HG02981 (cell line): ENCODE results near the gene HOXB4.

Source experiments
- ATAC-seq: cut with Tn5 transposase; IDR thresholded peaks from one replicate; pipeline ENCODE4 v1.9.1; 2021; ENCODE audit warnings: mild to moderate bottlenecking, moderate library complexity; ENCODE audit not compliant: unreplicated experiment

HOXB4 gene

GRCh38 chr17:48549914-48550501, 28.1 kb downstream of the HOXB4 start:
- no peak for ATAC-seq

DNA sequence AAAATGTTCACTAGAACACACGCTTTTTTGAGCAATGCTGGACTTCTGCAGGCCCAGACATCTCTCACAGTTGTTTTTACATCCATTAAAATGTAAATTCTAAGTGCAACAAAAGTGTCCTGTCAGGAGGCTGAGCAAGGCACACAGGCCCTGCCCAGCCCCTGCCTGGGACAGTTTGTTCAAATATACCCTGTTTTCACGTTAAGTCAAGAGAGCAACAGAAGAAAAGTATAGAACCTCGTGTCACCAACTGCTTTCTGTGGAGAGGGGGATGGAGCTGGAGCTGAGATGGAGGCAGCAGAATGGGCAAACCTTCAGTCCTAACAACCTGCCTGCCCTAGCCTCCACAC, 28.9 kb downstream of the HOXB4 start:
- no peak for ATAC-seq

GRCh38 chr17:48548523-48549280, 29.4 kb downstream of the HOXB4 start:
- ATAC-seq: no peak

- ATAC-seq: no peak
These were observed 30.2 kb downstream of the HOXB4 start for GRCh38 chr17:48547808-48548522.

DNA sequence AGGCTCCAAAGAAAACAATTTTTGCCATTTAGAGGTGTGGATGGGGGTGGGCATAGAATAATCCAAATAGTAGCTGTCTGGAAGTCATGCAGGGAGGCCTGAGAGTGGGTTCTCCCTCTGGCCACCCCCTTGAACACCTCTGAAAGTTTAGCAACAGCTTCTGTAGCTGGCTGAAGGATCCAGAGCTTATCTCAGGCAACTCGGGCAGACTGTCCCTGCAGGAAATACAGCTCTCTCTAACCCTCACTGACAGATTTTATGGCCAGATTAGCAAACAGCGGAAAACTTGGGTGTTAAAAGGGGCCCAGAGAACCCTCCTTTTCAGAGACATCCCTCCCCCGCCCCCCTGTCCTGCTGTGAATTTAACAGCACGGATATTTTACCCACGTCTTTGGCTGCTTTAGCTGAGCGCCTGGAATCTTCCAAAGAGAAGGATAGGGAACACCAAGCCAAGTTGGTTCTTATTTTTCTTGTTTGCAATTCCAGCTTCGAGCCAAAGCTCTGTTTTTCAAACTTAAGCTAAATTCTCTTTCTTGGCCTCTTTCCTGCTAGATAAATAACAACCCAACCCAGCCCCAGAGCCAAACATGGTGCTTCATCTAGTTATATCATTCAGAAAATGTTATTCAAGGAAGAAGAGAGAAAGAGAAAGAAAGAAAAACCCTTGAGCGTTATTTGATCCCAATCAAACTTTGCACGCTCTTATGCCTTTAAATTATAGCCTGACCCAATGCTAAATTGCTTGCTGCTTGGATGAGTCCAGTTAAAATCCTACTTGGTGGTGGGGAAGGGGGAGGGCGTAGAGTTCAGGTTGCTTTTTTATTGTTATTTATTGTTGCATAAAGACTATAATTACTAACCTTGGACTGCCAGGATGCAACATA, 31.0 kb downstream of the HOXB4 start:
- no peak for ATAC-seq

DNA sequence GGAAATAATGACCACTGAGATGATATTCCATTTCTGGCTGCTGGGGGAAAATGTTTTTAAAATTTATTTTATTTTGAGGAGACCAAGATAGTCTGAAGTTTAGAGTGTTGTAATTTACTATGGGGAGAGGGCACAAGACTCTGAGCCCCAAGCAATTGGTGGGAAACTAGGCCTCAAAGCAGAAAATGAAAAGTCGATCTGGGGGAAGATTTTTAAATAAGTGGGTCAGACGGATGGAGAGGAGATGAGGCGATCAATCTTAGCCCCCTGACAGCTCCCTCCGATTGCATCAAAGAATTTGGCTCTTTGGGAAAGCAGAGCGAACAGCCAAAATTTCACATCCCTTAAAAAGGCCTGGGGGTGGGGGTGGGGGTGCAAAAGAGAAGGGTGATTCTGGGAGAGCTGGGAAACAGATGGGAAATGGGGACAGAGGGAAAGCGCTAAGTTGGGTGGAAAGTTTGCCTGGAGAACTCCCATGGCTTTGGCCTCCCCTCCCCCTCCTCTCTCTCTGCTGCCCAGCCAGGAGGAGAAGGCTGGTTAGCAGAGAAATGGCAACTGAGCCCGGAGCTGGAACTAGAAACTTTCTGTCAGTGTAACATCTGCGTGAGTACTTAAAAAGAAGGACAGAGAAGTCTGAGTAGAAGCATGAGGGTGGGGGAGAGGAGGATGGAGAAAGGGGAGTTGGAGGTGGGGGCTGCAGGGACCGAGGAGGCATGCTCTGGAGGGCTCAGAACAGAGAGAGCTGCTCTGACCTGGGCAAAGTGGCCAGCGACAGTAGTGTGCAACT, 31.8 kb downstream of the HOXB4 start:
- ATAC-seq: no peak

GRCh38 chr17:48545539-48545938, 32.6 kb downstream of the HOXB4 start:
- ATAC-seq: no peak

DNA sequence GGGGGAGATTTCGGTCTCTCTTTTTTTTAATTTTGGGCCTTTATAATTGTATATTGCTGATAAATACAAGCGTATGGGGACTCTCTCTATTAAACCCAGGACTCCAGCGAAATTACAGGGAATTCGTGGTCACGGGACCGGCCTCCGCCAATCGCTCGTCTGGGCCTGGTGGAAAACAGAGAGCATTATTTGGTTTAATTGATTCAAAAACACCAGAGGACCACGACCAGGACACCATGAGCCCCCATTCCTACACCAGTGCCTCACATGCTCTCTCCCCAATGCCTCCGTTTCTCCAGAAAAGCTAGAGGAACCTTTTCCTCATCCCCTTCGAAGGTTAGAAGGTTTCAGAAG, 33.2 kb downstream of the HOXB4 start, which contains the start of gene HOXB2:
TSS of gene HOXB2 (minus strand) at position 88 of the 354 bp plus-strand sequence. CDS start 198 bp downstream, outside the sequence.
- ATAC-seq: no peak

DNA sequence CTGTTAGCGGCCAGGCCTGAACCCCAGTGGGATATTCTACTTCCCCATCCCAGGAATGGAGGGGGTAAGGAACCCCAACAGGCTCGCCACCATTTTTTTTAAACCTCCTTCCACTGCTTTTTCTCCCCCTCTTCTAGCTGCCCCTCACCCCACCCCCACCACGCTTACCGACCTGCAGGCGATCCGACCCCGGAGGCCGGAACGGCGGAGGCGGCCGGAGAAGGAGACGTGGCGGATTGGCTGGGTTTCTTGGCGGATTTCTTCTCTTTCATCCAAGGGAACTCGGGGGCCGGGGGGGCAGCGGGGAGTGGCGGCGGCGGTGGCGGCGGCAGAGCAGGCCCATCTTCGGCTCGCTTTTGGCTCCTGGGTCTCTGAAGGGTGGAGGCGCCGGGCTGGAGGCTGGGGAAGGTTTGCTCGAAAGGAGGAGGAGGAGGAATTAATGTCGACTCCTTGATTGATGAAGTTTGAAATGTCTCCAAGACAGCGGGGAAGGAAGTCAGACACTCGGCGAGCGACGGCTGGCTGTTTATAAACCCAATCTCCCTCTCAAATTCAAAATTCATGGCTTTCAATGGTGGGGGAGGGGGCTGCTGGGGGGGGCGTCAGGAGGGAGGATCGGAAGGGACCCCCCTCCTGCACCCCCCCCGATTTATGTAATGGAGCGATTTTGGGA, 33.7 kb downstream of the HOXB4 start:
- ATAC-seq: no peak

- ATAC-seq: no peak
These were observed 34.2 kb downstream of the HOXB4 start for GRCh38 chr17:48543854-48544348.

DNA sequence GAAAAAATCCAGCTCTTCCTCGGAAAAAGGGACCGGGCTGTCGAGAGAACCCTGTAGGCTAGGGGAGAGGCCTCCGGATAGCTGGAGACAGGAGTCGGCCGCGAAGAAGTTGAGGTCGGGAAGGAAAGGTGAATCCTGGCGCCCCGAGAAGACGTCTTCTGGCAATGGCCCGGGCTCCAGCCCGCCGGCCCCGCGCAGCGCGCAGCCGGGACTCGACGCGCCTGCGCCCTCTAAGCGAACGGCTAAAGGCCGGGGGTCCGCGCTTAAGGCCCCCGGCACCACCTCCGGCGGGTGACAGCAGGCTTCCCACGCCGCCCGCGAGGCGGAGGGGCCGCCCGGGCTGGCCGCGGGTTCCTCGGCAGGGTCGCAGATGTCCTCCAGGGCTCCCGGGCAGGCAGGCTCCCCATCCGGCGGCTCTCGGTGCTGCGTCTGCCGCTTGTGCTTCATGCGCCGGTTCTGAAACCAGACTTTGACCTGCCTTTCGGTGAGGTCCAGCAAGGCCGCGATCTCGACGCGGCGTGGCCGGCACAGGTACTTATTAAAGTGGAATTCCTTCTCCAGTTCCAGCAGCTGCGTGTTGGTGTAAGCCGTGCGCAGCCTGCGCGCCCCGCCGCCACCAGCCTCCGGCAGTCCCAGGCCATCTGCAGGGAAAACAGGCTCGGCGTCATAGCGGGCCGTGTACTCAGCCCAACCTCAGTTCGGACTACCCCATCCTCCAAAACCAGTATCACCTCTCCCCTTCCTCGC, 34.9 kb downstream of the HOXB4 start:
- ATAC-seq: no peak

- ATAC-seq: no peak
These were observed 35.4 kb downstream of the HOXB4 start for GRCh38 chr17:48542698-48543106.

DNA sequence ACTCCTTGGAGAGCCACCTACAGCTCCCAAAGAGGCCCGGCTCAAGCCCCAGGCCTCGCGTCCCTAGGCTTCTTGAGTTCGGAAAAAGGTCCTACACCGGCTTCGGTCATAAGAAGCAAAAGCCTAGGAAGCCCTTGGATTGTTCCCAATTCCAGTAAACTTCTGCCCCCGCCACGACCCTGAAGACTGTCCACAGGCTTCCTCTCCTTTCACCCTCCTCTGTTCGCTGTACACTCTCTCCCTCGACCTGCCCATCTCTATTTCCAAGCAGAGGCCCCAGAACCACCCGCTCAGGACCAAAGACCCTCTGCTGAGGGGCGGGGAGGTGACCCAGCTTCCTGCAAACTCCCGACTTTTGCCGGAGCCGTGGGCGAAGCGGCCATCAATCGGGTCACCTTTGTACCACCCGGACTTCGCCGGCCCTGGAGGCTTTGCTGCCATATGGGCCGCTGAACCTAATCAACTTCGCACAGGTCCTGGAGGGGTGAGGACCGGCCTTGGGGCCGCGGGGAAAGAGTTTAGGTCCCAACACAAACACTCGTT, 36.0 kb downstream of the HOXB4 start:
- no peak for ATAC-seq

DNA sequence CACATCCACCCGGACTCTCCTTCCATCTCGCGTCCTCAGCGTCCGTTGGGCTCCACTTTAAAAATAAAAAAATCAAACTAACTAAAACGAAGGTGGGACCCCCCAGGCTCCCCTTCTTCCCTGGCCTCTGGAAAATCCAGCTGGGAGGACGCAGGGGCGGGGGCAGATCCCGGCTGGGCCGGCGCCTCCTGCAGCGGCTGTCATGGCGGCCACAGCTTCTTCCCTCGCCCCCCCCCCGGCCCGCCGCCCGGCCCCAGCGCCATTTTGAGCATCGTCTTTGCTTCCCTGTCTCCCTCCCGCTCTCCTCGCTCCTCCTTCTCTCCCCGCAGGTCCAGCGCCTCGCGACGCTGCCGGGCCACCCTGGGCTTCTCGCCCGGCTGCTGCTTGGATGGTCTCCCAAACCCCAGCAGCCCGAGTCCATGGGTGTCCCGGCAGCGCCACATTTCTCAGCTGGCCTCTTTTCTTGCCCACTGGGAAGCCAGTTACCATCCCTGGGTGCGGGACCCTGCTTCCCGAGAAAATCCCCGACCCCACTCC, 36.5 kb downstream of the HOXB4 start:
- ATAC-seq: no peak

DNA sequence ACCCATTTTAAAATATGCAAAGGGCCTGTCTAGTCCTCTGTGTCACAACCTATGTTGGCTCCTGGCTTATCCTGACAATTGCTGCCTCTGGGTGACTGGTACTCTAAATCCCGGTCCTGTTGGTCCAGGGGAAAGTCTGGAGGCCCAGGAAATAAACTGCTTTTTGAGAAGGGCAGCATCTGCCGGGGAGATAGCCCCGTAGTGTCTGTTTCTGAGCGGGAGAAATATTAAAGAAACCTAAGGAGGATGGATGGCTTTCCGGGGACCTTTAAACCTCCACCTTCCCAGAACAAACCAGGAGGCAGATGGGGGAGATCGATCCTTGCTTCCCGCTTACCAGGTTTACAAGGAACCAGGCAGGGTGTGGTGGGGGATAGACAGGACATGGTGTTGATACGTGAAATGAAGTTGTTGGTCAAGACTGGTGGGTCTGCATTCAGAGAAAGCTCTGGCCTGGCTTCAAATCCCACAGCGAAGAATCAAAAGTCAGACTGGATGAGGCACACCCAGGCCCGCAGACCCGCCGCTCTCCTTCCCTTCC, 37.0 kb downstream of the HOXB4 start:
- no peak for ATAC-seq

DNA sequence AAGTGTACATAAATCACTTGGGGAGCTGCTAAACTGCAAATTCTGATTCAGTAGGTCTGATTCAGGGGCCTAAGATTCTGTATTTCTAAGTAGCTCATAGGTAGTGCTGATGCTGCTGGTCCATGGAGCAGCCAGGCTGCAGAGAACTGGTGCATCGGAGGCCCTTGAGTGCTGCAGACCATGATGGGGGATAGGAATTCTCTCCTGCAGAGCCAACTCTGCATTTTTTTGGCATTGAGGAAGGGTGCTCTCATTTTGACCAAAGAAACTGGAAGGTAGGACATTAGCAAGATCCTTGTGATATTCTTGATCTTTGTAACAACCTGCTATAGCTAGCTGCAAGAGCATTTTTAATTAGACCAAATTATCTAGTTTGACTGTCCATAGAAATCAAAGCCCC, 37.9 kb downstream of the HOXB4 start:
- ATAC-seq: no peak

DNA sequence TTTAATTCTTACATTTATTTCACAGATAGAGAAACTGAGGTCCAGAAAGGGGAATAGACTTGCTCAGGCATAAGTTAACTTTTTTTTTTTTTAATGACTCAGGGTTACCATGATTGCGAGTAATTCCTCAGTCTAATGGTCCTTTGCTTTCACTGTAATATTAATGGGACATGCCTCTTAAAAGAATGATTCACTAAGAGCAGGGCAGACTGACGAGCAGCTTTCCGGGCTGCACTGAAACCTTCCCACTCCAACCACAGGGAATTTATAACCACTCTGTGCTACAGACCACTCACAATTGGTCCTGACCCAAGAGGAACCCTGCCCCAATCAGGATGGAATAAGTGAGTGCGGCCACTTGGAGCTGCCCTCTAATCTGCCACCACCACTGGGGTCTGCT, 39.0 kb downstream of the HOXB4 start:
- no peak for ATAC-seq

DNA sequence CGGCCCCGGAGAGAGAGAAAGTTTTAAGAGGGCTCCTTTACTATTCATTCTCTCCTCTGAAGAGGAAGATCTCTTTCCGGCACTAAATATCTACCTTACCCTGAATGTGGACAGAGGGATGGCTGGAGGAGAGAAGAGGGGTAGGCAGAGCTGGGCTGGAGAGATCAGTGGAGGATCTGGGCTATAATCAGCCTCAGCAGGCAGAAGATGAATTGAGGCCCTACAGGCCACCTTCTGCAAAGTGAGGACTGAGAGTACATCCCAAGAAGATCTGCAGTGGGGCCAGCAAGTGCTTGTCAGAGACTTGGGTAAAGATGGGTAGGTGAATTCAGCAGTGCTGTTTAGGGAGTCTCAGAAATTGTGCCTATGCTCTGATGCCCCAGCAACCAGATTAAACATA, 40.8 kb downstream of the HOXB4 start:
- no peak for ATAC-seq
